NK-92 (cell line): ENCODE results near the gene FITM1.
"Not testable (repeated sequence)": the region's sequence is repeated elsewhere in the genome, so short reads cannot be mapped to it uniquely, and the experiment has no call there.

Experiments
- DNase-seq: peaks from one replicate; lab custom pipeline; 2025; ENCODE audit not compliant: unreplicated experiment; lab: John Stamatoyannopoulos, UW

Gene FITM1

GRCh38 chr14:24098229-24098926 is 32.1 kb upstream of the FITM1 start:
- DNase-seq: no peak

DNA sequence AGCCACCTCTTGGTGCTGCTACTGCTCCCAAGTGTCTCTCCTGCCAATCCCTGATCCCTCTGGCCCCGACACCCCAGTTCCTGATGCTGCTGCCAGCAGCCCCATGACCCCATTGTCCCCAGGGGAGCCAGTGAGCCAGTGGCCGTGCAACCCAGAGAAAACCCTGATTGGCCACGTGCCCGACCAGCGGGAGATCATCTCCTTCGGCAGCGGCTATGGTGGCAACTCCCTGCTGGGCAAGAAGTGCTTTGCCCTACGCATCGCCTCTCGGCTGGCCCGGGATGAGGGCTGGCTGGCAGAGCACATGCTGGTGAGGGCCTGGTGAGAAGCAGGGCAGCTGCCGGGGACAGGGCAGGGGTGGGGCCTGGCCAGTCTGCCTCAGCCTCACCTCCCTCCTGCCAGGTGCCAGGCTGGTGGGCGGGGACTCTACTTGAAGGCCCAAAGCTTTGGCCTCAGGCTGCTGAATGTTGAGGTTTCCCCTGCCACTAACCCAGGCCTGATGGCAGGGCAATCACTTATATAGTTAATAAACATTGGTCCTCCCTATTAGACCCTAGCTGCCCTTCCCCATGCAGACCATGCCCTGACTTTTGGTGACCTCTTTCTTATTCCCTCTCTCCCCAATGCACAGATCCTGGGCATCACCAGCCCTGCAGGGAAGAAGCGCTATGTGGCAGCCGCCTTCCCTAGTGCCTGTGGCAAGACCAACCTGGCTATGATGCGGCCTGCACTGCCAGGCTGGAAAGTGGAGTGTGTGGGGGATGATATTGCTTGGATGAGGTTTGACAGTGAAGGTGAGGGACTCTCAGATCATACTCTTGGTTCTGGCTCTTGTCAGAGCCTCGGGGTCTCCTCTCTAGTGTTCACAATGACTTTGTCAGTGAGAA is 31.3 kb upstream of the FITM1 start:
- DNase-seq: no peak

DNA sequence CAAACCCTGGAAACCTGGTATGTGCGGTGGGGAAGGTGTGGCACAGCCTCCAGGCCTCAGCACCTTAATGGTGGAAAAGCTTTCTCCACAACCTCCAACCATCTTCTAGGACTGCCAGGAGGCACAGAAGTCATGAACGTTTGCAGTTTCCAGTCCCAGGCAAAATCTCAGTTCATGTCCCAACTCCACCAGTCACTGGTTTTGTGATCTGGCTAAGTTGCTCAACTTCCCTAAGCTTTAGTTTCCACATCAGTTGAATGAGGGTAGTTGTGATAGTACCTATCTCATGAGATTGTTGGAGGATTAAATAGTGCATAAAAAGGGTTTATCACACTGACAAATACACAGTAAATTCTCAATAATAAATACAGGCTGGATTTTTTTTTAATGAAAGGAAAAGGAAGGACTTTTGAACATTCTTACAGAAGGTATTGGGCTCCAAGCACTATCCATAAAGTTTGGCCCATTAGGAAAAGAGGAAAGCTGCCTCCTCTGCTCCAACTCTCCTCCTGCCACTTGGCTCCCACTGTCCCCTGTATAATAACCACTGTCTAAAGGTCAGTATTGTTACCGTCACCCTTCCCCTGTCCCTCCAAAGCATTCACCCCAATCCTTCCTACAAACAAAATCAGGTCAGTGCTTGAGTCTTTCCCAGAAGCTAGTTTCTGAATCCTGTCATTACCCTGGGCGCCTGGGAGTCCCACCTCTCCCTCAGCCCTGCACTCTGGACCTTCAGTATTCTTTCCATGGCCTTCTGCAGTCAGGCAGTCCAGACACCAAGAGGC is 30.1 kb upstream of the FITM1 start:
- no peak for DNase-seq

- no peak for DNase-seq
These were observed 29.4 kb upstream of the FITM1 start for GRCh38 chr14:24100982-24101494.

GRCh38 chr14:24102357-24103048 is 28.0 kb upstream of the FITM1 start:
- DNase-seq: no peak

DNA sequence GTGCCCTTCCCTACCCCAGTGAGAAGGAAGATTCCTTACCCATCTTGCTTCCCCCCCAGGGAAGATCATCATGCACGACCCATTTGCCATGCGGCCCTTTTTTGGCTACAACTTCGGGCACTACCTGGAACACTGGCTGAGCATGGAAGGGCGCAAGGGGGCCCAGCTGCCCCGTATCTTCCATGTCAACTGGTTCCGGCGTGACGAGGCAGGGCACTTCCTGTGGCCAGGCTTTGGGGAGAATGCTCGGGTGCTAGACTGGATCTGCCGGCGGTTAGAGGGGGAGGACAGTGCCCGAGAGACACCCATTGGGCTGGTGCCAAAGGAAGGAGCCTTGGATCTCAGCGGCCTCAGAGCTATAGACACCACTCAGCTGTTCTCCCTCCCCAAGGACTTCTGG is 27.0 kb upstream of the FITM1 start:
- no peak for DNase-seq

DNA sequence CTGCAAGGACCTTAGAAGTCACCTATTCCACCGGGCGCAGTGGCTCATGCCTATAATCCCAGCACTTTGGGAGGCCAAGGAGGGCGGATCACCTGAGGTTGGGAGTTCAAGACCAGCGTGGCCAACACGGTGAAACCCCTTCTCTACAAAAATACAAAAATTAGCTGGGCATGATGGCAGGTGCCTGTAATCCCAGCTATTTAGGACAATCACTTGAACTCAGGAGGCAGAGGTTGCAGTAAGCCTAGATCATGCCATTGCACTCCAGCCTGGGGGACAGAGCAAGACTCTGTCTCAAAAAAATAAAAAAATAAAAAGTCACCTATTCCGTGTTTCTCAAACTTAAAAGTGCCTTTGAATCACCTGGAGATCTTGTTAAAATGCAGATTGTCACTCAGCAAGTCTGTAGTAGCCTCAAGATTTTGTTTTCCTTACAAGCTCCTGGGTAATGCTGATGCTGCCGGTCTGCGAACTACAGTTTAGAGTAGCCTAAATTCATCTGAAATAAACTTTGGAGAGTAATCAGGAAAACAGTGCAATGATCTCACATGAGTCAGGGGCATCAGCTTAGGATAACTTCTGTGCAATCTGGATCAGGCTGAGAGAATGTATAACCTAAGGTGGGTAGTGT is 24.7 kb upstream of the FITM1 start:
- DNase-seq: not testable (repeated sequence)

DNA sequence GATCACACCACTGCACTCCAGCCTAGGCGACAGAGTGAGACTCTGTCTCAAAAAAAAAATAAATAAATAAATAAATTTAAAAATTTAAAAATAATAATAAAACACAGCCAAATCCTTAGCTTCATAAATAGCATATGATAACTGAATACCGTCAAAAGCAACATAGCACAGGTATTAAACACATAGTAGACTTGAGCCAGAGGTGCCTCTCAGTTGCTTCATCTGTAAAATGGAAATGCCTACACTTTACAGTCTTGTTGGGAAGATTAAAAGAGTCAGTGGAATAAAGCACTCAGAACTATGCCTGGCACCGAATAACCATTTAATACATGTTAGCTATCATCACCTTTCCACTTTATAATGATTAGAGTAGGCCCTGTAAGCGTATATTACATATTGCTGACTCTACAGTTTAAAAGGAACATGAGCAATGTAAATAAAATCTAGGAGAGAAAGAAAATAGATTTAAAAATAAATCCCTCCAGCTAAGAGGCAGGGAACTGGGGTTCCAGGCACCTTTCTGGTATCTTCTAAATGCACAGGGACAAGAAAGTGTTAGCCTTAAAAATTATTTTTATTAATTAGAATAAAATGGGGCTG is 23.7 kb upstream of the FITM1 start:
- no peak for DNase-seq

- no peak for DNase-seq
These were observed 22.1 kb upstream of the FITM1 start for GRCh38 chr14:24108336-24108874.

DNA sequence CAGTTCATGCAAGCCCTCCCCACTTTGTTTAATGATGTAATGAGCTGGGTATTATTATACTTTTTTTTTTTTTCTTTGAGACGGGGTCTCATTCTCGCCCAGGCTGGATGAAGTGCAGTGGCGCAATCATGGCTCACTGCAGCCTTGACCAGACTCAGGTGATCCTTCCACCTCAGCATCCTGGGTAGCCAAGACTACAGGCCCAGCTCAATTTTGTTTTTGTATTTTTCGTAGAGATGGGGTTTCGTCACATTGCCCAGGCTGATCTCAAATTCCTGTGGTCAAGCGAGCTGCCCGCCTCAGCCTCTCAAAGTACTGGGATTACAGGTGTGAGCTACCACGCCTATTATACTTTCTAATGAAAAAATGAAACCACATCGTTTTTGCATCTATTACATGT is 20.4 kb upstream of the FITM1 start:
- DNase-seq: no peak

- no peak for DNase-seq
These were observed 19.9 kb upstream of the FITM1 start for GRCh38 chr14:24110523-24110922.

GRCh38 chr14:24113379-24113800 is 17.1 kb upstream of the FITM1 start:
- DNase-seq: no peak

GRCh38 chr14:24113801-24114531 is 16.5 kb upstream of the FITM1 start:
- DNase-seq: no peak

GRCh38 chr14:24114532-24115421 is 15.7 kb upstream of the FITM1 start, which contains the start of the genes DCAF11 and NRL:
Gene DCAF11 (plus strand): TSS chr14:24114777. CDS start chr14:24115595, 818 bp downstream.
Gene NRL (minus strand): TSS chr14:24114949. CDS start chr14:24082848, 32,101 bp downstream.
- DNase-seq: peak; percentile 95

GRCh38 chr14:24115422-24116127 is 14.9 kb upstream of the FITM1 start:
- DNase-seq: no peak

GRCh38 chr14:24116128-24116814 is 14.2 kb upstream of the FITM1 start:
- no peak for DNase-seq
